Keratinocyte (primary cell): ENCODE measurements around the gene AIFM2.
"Not testable (repeated sequence)": the region's sequence is repeated elsewhere in the genome, so short reads cannot be mapped to it uniquely, and the experiment has no call there.

Experiments used
- EZH2 ChIP-seq: IDR thresholded peaks from one replicate; pipeline ENCODE4 v1.6.1; 2012; ENCODE audit warnings: inconsistent platforms, mild to moderate bottlenecking, low read length, moderate library complexity
- TF ChIP-seq, protein P1 (sequence below), 3 experiments: IDR thresholded peaks in 1 of 3; conservative IDR thresholded peaks in 1 of 3; optimal IDR thresholded peaks in 1 of 3; 2 replicates in 2 of 3; 3 replicates in 1 of 3; pipeline versions ENCODE3 to v1.5.1; 2011; ENCODE audit warnings: low read length in 3 of 3, mild to moderate bottlenecking in 3 of 3, moderate library complexity in 2 of 3, control low read depth in 1 of 3, inconsistent platforms in 1 of 3; ENCODE audit not compliant: insufficient read depth in 2 of 3; ENCODE audit errors: extremely low read depth in 1 of 3

DNA sequence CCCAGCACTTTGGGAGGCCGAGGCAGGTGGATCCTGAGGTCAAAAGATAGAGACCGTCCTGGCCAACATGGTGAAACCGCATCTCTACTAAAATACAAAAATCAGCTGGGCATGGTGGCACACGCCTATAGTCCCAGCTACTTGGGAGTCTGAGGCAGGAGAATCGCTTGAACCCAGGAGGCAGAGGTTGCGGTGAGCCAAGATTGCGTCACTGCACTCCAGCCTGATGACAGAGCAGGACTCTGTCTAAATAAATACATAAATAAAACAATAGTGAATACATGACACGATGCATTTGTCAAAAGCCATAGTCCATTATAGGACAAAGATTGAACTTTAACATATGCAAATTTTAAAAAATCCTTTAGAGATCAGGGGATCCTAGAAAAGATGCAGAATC lies 46.6 kb upstream of the AIFM2 start:
- TF ChIP-seq, protein P1, sequence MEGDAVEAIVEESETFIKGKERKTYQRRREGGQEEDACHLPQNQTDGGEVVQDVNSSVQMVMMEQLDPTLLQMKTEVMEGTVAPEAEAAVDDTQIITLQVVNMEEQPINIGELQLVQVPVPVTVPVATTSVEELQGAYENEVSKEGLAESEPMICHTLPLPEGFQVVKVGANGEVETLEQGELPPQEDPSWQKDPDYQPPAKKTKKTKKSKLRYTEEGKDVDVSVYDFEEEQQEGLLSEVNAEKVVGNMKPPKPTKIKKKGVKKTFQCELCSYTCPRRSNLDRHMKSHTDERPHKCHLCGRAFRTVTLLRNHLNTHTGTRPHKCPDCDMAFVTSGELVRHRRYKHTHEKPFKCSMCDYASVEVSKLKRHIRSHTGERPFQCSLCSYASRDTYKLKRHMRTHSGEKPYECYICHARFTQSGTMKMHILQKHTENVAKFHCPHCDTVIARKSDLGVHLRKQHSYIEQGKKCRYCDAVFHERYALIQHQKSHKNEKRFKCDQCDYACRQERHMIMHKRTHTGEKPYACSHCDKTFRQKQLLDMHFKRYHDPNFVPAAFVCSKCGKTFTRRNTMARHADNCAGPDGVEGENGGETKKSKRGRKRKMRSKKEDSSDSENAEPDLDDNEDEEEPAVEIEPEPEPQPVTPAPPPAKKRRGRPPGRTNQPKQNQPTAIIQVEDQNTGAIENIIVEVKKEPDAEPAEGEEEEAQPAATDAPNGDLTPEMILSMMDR (optimal IDR thresholded peaks at IDR 0.05 in 1 of 3, IDR thresholded peaks at IDR 0.05 in 1 of 3, conservative IDR thresholded peaks at IDR 0.05 in 1 of 3; ENCODE audit: extremely low read depth in 1 of 3, insufficient read depth in 2 of 3, low read length in 3 of 3) = not testable (repeated sequence)
- TF ChIP-seq EZH2 = not testable (repeated sequence)
